Measurements from ENCODE around the gene CCNF.

GRCh38 chr16:2477327-2477726, 48.1 kb downstream of the CCNF start:
- TF ChIP-seq EZH2 (IDR thresholded peaks at IDR 0.05; ENCODE audit: borderline replicate concordance, low read depth, low read length, poor library complexity, severe bottlenecking) (no peak), CTCF (conservative IDR thresholded peaks at IDR 0.05; ENCODE audit: low read depth, low read length) (no peak)

Measured in A673 (cell line).